Body of pancreas (tissue), 4 donors: Measurements from ENCODE around the gene TMSB15C. TPM values are rescaled to one million over a fixed set of nuclear protein-coding genes. Genes with fewer than 3 reads are reported as not detected.
"Not testable (repeated sequence)": the region's sequence is repeated elsewhere in the genome, so short reads cannot be mapped to it uniquely, and the experiment has no call there.

Experiments used
- ATAC-seq: fragments of 150-250 bp; one replicate; pipeline ENCODE4 v1.9.1; 2016
- DNase-seq, 4 donors: peaks; one replicate each; pipeline ENCODE4 v3.0.0-alpha.2; 2019
- H3K27ac ChIP-seq, 4 donors: fragments of 200-600 bp; sonication (generic); 1 replicate in 3 of 4; 2 replicates in 1 of 4; pipeline versions ENCODE4 v1.5.1 to v1.6.1; 2016 to 2019; ENCODE audit warnings: mild to moderate bottlenecking in 1 of 4, mixed read lengths in 1 of 4, moderate library complexity in 1 of 4
- H3K27me3 ChIP-seq, 2 donors: fragments of 200-600 bp; sonication (generic); one replicate each; pipeline ENCODE4 v1.6.0; 2016; ENCODE audit warnings: mild to moderate bottlenecking in 1 of 2
- H3K36me3 ChIP-seq, 2 donors: fragments of 200-600 bp; sonication (generic); replicated peaks in 1 of 2; 2 replicates each; pipeline ENCODE4 v1.5.1; 2016; ENCODE audit warnings: low read depth in 2 of 2; ENCODE audit not compliant: insufficient read depth in 1 of 2
- H3K4me1 ChIP-seq: fragments of 200-600 bp; sonication (generic); one replicate; pipeline ENCODE4 v1.6.0; 2016
- H3K4me3 ChIP-seq, 2 donors: fragments of 200-600 bp; sonication (generic); 1 replicate in 1 of 2; 2 replicates in 1 of 2; pipeline ENCODE4 v1.5.1; 2016 to 2019
- H3K9me3 ChIP-seq, 3 donors: fragments of 200-600 bp; sonication (generic); 1 replicate in 2 of 3; 2 replicates in 1 of 3; pipeline ENCODE4 v1.5.1; 2016
- POLR2A ChIP-seq, 3 donors: fragments of 450-650 bp; IDR thresholded peaks; one replicate each; pipeline ENCODE4 v1.6.1; 2016; ENCODE audit warnings: antibody characterized with exemption in 3 of 3, mild to moderate bottlenecking in 2 of 3
- WGBS, 2 donors: methylation state at CpG; one replicate each; pipeline ENCODE4 v1.1.5; 2017; 5-methylcytosine and 5-hydroxymethylcytosine counted together
- intact Hi-C: fragments of 100-400 bp; cut with DNase I; formaldehyde crosslinking; loops from one replicate; pipeline ENCODE4 v1.15.1; 2023
- total RNA-seq, 2 donors: library from RNA; depleted of rRNA; stranded (reverse); fragments of >200 nt; gene quantifications; one replicate each; pipeline ENCODE4 v1.1.0, GENCODE V29; 2016
- TF ChIP-seq, protein P1 (sequence below), 7 experiments: fragments of 450-650 bp in 4 of 7; fragments of 200-600 bp in 3 of 7; sonication (generic) in 3 of 7; IDR thresholded peaks; one replicate each; pipeline ENCODE4 v1.5.1; 2016 to 2019; ENCODE audit warnings: antibody characterized with exemption in 7 of 7

The TMSB15C gene
- total RNA-seq, 2 donors from 2014 or later: 2.1 TPM; not detected in 1

- DNase-seq (peak; percentile 15 to 39 (median 23)), ATAC-seq (peak; percentile 75)
- no peaks in the 10 kb centered on the region for H3K27me3 ChIP-seq
- H3K4me3 ChIP-seq: peak within 1 kb of the TSS; percentile 4 to 27
- H3K36me3 ChIP-seq: no peaks in the 10 kb centered on the region
- peak within 1 kb of the TSS in 2 of 4 donors; percentile 21 to 25 for H3K27ac ChIP-seq
- H3K9me3 ChIP-seq: no peaks in the 10 kb centered on the region
- intact Hi-C loops: no loop called here
- no peaks in the 10 kb centered on the region for H3K4me1 ChIP-seq
- TF ChIP-seq, protein P1, sequence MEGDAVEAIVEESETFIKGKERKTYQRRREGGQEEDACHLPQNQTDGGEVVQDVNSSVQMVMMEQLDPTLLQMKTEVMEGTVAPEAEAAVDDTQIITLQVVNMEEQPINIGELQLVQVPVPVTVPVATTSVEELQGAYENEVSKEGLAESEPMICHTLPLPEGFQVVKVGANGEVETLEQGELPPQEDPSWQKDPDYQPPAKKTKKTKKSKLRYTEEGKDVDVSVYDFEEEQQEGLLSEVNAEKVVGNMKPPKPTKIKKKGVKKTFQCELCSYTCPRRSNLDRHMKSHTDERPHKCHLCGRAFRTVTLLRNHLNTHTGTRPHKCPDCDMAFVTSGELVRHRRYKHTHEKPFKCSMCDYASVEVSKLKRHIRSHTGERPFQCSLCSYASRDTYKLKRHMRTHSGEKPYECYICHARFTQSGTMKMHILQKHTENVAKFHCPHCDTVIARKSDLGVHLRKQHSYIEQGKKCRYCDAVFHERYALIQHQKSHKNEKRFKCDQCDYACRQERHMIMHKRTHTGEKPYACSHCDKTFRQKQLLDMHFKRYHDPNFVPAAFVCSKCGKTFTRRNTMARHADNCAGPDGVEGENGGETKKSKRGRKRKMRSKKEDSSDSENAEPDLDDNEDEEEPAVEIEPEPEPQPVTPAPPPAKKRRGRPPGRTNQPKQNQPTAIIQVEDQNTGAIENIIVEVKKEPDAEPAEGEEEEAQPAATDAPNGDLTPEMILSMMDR (IDR thresholded peaks at IDR 0.05): no peak
- TF ChIP-seq POLR2A (IDR thresholded peaks at IDR 0.05): peak in 1 of 3 donors; percentile 22
- WGBS, 2 donors: 0 to 1% methylated on average over 9 to 54 of the region's 67 CpGs
These were observed 36.4 kb upstream of the TMSB15C start, which contains the start of gene ZCCHC18 for GRCh38 chrX:104112326-104112951. Gene ZCCHC18 (plus strand): TSS chrX:104112523. CDS start chrX:104114112, 1,589 bp downstream.

- 51 to 75% methylated on average over 3 to 6 of the region's 6 CpGs for WGBS, 2 donors
- H3K27ac ChIP-seq, H3K36me3 ChIP-seq, H3K4me3 ChIP-seq, H3K9me3 ChIP-seq, intact Hi-C loops, H3K4me1 ChIP-seq, H3K27me3 ChIP-seq, ATAC-seq: not testable (repeated sequence)
- DNase-seq: peak in 2 of 4 donors; percentile 13 to 15
These were observed 34.6 kb upstream of the TMSB15C start for GRCh38 chrX:104110491-104111240.

DNA sequence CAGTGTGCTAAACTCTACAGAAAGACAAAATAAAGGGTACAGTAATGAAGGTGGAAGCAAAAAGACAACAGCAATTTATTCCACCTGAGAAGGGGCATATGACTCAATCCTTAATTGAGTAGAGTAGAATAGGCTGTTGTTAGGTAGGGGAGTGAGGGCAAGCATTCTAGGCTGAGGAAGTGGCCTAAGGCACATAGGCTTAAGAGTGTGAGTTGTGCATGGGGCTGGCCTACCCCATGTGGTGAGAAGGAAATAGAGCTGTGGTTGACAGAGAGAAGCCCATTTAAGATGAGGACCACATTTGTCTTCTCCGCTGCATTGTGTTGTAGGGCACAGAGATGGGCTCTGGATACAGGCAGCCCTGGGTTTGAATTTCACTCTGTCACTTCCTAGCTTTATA lies 32.9 kb upstream of the TMSB15C start:
- H3K27me3 ChIP-seq: no peaks in the 10 kb centered on the region
- ATAC-seq: no peak

DNA sequence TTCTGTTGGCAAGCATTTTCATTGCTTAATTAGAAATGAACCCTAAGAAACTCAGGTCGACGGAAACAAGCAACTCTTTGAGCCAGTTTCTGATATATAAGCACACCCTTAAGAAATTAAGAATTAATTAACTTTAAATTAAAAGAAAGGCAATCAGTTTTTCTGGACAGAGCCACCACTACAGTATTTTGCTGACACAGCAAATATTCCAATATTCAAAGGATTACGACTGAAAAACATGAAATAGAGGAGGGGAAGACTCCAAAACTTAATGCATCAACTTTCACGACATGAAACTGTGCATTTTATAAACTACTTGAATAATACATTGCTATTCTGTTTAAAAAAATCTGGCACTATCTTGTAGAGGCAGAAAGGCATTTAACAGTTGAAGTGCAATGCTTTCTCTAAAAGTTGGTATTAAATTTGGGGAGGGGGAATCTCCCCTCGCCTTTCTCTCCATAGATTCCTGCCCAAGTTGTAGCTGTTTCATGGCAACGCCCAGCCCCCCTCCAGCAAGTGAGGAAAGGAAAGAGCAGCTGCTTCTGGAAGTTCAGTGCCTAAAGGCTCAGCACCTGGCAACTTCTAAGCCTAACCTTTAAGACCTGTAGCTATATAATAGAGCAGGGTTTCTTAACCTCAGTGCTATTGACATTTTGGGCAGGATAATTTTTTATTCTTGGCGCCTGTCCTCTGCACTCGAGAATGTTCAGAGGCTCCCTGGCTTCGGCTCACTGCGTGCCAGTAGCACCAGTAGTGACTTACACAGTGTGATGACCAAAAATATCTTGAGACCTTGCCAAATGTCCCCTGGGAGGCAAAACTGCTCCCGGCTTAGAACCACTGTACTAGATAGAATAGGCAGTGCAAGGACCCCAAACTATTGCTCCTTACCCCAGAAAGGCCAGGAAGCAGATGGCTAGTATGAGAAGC lies 29.6 kb upstream of the TMSB15C start:
- WGBS, 2 donors: 77 to 81% methylated on average over 5 to 8 of the region's 11 CpGs

More for the DNA sequence above, 32.9 kb upstream of the TMSB15C start:
- Histone ChIP-seq H3K36me3 (no peaks in the 10 kb centered on the region), H3K4me3 (no peak overlapping the region), H3K9me3 (no peaks in the 10 kb centered on the region), H3K27ac (no peak overlapping the region), H3K4me1 (no peaks in the 10 kb centered on the region)
- WGBS, 2 donors: 100% methylated on average over 1 of the region's 1 CpG
- TF ChIP-seq, protein P1 (IDR thresholded peaks at IDR 0.05): no peak
- no peak for TF ChIP-seq POLR2A (IDR thresholded peaks at IDR 0.05)
- intact Hi-C loops: no loop called here
- no peak for DNase-seq

More for the DNA sequence above, 29.6 kb upstream of the TMSB15C start:
- H3K4me1 ChIP-seq: no peaks in the 10 kb centered on the region
- H3K27ac ChIP-seq: no peak overlapping the region
- H3K27me3 ChIP-seq: no peaks in the 10 kb centered on the region
- DNase-seq (no peak), ATAC-seq (no peak)
- TF ChIP-seq POLR2A (IDR thresholded peaks at IDR 0.05): no peak
- TF ChIP-seq, protein P1 (IDR thresholded peaks at IDR 0.05): no peak
- H3K4me3 ChIP-seq: no peak overlapping the region
- no peaks in the 10 kb centered on the region for H3K36me3 ChIP-seq
- H3K9me3 ChIP-seq: no peaks in the 10 kb centered on the region
- intact Hi-C loops: no loop called here
